ENCODE data around the gene RXRB.
A peak's percentile ranks its signal among the peaks of the same experiment; 100 is the strongest.

The RXRB gene

DNA sequence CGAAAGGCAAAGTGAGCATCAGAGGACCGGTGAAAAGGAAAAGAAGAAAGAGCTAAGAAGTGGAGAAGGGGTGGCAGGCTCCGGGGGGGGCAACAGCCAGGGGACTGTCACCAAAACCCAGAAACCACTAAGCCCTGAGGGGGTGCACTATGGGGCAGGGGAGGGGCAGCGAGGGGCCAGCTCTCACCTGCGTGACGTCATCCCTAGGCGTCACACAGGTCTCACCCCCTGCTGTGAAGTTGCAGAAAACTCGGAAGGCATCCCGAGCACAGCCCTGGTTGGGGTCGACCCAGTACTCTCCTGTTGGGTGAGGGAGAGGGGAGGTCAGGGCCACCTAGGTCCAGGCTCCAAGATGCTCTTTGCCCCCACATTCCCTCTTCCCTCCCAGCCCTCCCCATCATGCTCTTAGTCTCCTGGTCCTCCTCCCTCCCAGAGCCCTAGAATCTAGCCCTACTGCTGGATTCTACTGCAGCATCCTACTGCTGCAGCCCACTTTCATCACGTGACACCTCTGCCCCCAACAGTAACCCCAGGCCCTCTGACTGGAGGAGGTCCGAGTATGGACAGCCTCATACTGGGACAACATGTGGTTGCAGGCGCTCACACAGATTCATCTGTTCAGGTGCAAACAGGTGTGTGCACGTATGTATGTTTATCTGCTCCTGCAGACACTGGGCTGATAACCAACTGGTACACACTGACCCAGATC, 35.6 kb downstream of the RXRB start:
- TF ChIP-seq, protein P1, sequence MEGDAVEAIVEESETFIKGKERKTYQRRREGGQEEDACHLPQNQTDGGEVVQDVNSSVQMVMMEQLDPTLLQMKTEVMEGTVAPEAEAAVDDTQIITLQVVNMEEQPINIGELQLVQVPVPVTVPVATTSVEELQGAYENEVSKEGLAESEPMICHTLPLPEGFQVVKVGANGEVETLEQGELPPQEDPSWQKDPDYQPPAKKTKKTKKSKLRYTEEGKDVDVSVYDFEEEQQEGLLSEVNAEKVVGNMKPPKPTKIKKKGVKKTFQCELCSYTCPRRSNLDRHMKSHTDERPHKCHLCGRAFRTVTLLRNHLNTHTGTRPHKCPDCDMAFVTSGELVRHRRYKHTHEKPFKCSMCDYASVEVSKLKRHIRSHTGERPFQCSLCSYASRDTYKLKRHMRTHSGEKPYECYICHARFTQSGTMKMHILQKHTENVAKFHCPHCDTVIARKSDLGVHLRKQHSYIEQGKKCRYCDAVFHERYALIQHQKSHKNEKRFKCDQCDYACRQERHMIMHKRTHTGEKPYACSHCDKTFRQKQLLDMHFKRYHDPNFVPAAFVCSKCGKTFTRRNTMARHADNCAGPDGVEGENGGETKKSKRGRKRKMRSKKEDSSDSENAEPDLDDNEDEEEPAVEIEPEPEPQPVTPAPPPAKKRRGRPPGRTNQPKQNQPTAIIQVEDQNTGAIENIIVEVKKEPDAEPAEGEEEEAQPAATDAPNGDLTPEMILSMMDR (IDR thresholded peaks at IDR 0.05; ENCODE audit: borderline replicate concordance, control extremely low read depth, extremely low read depth, insufficient read depth, missing control alignments): no peak
- in situ Hi-C loops (cut with MboI; ENCODE audit: low sequenced_read_pairs, unreplicated experiment): no loop called here
- DNase-seq (ENCODE audit: low spot score): no peak

DNA sequence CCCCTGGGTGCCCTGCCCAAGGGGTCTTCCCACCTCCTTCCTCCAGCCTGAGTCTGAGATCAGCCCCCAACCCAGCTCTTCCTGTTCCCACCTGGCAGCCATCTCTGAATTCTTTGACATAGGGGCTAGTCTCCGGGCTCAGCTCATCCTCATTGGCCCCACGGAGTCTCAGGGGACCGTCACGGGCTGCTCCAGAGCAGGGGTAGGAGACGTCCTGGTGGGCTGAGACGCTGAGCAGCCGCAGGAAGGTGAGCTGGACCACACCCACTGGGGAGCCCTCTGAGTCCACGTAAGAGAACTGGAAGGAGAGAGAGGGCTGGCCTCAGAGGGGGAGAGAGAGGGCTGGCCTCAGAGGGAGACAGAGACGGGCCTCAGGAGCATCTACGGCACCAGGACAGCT, 36.3 kb downstream of the RXRB start:
- DNase-seq (ENCODE audit: low spot score): no peak
- TF ChIP-seq, protein P1 (IDR thresholded peaks at IDR 0.05; ENCODE audit: borderline replicate concordance, control extremely low read depth, extremely low read depth, insufficient read depth, missing control alignments): no peak
- in situ Hi-C loops (cut with MboI; ENCODE audit: low sequenced_read_pairs, unreplicated experiment): no loop called here

DNA sequence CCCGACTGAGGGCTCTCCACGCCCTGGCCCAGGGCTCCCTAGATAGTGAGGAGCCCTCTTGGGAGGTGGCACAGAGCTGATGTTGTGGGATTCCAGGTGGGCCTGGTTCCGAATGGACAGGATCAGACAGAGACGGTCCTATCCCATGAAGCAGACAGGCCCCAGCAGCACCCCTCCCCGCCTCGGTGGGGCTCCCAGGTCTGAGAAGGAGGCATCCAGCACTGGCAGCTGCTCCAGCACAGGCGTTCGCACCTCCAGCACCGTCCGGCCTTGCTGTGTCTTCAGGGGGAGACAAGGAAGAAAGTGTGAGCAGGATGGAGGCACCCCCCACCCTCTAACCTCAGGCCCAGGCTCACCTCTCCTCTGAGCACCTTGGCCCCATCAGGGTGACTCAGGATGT, 36.9 kb downstream of the RXRB start:
- TF ChIP-seq, protein P1 (IDR thresholded peaks at IDR 0.05; ENCODE audit: borderline replicate concordance, control extremely low read depth, extremely low read depth, insufficient read depth, missing control alignments): no peak
- DNase-seq (ENCODE audit: low spot score): no peak
- in situ Hi-C loops (cut with MboI; ENCODE audit: low sequenced_read_pairs, unreplicated experiment): no loop called here

DNA sequence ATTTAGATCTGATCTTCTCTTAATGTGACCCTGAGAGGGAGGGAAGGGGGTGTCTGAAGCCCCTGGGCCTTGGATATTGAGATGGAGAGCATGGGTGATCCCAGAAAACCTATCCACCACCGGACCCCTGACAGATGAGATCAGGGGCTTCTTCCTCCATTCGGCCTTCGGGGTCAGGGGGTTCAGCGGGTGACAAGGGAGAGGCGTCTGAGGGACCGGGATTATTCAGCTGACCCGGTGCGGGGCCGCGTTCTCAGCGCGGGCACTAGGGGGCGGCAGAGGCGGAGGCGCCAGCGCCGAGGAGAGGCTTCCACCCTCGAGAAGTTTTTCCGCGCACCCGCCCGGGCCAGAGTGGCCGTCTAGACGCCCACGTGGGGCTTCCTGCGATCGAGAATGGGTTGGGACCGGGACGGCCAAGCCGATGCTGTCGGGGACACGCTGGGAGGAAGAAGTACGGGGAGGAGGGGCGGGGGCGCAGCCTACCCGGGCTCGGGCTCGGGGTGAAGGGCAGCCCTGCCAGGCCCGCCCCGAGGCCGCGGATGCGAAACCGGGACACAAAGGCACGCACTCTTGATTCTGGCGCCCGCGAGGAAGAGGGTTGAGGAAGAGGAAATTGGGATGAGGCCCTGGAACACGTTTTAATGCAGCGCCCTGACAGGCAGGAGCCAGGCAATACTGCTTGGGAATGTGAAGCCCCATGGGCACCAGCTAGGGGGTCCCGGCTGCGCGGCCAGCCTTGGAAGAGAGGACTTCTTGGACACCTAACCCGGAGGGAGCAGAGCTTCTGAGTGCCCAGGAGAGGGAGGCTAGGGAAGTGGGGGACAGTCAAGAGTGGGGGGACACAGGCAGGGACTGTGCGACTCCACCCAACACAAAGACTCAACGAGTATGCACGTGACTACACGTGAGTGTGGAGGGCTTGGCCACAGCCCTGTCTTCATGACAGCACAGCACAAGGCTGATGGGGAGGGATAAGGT, 38.8 kb downstream of the RXRB start:
- TF ChIP-seq, protein P1 (IDR thresholded peaks at IDR 0.05; ENCODE audit: borderline replicate concordance, control extremely low read depth, extremely low read depth, insufficient read depth, missing control alignments): peak; percentile 97
- in situ Hi-C loops (cut with MboI; ENCODE audit: low sequenced_read_pairs, unreplicated experiment): no loop called here
- DNase-seq (ENCODE audit: low spot score): peak; percentile 94

DNA sequence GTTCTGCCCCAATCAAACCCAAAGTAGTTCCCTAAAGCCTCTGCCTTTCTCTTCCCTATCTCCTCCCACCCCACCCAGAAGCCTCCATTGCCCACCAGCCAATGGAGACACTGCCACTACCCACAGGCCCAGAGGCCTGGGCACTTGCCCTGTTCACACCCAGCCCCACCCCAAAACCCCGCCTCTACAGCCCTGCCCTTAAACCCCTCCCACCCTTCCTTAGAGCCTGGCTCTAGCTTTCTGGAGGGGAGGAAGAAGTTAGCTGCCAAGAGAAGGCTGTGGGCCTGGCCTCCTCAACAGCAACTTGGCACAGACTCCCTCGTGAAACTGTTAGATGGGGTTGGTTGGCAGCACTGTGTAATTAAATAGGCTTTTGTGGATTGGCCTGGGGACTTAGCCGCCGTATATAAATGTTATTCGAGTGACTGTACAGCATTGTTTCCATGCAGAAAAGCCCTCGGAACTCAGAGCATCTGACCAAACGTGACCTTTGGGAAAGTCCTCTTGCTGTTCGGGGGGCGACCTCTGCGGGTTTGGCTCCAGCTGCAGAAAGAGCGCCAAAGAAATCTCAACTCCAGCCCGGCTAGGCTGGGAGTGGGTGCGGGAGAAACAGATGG, 39.6 kb downstream of the RXRB start:
- peak; percentile 32 for DNase-seq (ENCODE audit: low spot score)
- in situ Hi-C loops (cut with MboI; ENCODE audit: low sequenced_read_pairs, unreplicated experiment): no loop called here
- TF ChIP-seq, protein P1 (IDR thresholded peaks at IDR 0.05; ENCODE audit: borderline replicate concordance, control extremely low read depth, extremely low read depth, insufficient read depth, missing control alignments): no peak

DNA sequence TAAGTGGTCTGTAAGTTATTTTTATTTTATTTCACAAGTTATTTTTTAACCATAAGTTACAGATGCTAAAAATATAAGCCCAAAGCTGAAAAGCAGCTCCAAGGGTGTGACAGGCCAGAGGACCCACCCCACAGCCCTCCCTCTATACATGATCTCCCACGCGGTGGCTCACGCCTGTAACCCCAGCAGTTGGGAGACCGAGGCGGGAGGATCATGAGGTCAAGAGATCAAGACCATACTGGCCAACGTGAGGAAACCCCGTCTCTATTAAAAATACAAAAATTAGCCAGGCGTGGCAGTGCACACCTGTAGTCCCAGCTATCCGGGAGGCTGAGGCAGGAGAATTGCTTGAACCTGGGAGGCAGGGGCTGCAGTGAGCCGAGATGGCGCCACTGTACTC, 40.4 kb downstream of the RXRB start:
- TF ChIP-seq, protein P1 (IDR thresholded peaks at IDR 0.05; ENCODE audit: borderline replicate concordance, control extremely low read depth, extremely low read depth, insufficient read depth, missing control alignments): no peak
- no peak for DNase-seq (ENCODE audit: low spot score)
- in situ Hi-C loops (cut with MboI; ENCODE audit: low sequenced_read_pairs, unreplicated experiment): no loop called here
